LNCAP (cell line): ENCODE results near the gene ITSN2.

Source experiments
- CTCF ChIP-seq: fragments of 450-650 bp; IDR thresholded peaks from 2 replicates; pipeline ENCODE4 v1.5.1; 2017; ENCODE audit warnings: mild to moderate bottlenecking

The ITSN2 gene

DNA sequence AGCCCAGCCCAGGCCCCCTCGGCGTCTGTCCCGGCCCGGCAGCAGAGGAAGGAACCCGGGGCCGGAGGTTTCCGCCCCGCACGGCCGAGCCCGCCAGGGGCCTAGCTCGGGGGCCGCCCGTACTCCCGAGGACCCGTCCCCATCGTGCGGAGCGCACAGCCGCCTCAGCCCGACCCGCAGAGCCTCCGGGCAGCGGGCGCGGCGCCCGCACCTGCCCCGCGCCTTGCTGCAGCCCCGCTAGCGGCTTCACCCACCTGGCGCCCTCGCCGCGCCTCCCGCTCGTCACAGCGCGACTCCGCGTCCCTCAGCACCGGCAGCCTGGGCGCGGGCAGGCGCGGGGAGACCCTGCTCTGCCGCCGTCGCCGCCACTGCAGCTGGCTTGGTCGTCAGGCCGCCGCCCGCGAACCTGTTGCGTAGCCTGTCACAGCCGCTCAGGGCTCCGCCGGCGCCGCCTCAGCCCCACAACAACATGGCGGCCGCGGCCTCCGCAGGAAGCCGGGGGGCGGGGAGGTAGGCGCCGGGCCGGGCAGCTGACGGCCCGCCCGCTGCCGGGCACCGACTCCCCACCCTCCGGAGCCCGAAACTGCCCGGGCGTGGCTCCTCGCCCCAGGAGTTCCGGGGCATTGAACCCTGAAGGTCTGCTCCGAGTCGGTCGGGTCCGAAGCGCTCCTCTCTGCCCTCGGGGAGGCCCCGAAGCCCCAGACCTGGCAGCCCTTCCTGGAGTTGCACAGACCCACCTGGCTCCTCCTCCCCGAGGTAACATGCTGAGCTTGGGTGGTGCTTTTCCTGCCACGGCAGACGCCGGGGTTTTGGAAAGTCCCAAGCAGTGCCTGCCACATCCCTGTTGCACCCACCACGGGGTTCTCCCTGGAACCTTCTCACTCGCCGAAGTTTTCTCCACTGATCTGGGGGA, at the start of gene ITSN2:
ITSN2 (minus strand) TSS at position 487 of the 913 bp plus-strand sequence. CDS start 32,454 bp downstream, outside the sequence.
- no peak for TF ChIP-seq CTCF

DNA sequence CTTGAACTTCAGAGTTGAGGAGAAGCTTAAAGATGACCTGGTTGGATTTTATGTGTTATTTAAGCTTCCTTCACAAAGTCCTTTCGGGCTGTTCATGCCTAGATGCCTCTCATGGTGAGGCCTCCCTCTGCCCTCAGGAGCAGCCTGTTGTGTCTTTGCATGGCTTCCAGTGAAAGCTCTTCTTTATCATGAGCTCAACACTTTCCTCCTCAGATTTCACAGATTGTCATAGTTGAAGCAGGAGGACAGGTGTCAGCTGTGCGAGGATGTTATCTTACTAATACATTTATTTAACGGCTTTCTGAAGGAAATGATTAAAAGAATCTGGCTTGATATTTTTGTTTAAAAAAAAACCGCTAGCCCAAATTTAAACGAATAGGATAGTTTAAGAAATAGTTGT, 48.8 kb upstream of the ITSN2 start:
- TF ChIP-seq CTCF: no peak

DNA sequence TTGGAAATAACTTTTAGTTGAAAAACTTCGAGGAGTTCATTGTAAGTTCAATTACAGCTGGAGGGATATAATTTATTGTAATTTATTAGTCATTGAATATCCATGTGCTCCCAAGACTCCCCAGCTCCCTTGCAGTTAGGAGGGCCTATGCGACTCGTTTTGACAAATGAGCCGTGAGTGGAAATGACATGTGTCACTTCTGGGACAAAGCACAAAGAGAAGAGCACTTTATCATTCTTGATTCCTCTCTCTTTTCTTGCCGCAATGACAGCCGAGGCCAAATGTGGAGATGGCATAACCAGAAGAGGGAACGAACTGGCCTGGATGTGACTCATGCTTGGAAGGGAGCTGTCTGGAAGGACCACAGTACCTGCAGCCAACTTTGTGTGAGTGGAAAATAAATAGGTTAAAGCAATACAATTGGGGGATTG, 44.2 kb upstream of the ITSN2 start:
- no peak for TF ChIP-seq CTCF

DNA sequence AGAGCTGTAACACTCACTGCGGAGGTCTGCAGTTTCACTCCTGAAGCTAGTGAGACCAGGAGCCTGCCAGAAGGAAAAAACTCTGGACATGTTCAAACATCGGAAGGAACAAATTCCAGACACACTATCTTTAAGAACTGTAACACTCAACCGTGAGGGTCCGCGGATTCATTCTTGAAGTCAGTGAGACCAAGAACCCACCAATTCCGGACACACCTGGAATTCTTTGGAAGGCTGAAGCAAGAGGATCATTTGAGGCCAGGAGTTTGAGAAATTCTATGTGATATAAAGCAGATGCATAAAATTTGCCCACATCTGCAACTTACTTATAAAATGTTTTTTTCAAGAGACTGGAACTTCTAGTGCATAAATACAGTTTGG, 43.5 kb upstream of the ITSN2 start:
- no peak for TF ChIP-seq CTCF

GRCh38 chr2:24403168-24403831, 43.0 kb upstream of the ITSN2 start:
- no peak for TF ChIP-seq CTCF

- no peak for TF ChIP-seq CTCF
Measured at GRCh38 chr2:24402242-24403097, 42.1 kb upstream of the ITSN2 start.

- no peak for TF ChIP-seq CTCF
Measured at GRCh38 chr2:24400207-24400907, 40.0 kb upstream of the ITSN2 start.
